GM21717 (cell line): ENCODE results near the gene WDR7.

Source experiments
- ATAC-seq: cut with Tn5 transposase; IDR thresholded peaks from one replicate; pipeline ENCODE4 v1.9.1; 2021; ENCODE audit warnings: mild to moderate bottlenecking, moderate library complexity; ENCODE audit not compliant: unreplicated experiment

The WDR7 gene

DNA sequence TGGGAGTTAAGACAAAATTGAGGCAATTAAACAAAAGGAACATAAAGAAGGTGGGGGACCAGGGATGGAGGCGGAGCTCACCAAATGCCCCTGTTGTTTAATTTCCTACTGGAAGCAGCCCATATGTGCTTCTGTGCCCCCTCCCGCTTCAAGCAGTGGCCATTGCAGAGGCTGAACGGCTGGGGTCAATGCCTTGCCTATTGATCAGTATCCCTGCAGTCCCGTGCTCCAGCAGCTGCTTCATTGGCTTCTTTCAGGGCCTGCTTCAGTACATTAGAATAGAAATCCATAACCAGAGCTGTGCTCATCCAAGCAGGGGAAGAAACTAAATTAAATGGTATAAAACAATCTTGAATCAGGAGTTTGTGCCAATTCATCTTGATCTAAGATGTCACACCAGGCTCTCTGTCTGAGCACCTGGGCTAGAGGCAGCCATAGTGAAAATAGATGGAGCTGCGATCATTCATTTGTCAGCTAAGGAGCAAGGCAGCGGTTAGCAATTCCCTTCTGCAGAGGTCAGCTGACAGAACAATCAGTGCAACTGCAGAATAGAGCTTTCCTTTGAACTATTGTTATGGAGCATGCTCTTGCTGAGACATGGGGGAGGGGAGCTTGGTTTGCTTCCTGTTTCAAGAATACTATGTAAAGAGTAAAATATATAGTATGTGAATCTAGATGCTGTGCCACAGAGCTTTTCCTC is 222.4 kb downstream of the WDR7 start:
- ATAC-seq, result no peak

DNA sequence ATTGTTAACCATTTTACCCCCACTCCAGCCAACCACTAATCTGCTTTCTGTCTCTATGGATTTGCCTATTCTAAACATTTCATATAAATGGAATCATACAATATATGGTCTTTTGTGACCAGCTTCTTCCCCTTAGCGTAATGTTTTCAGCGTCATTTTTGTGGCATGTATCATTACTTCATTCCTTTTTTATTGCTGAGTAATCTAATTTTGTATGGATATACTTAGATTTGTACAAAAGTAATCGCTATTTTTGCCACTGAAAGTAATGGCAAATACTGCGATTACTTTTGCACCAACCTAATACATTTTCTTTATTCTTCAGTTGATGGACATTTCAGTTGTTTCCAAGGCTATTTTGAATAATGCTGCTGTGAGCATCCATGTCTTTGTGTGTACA is 227.6 kb downstream of the WDR7 start:
- ATAC-seq, result no peak

DNA sequence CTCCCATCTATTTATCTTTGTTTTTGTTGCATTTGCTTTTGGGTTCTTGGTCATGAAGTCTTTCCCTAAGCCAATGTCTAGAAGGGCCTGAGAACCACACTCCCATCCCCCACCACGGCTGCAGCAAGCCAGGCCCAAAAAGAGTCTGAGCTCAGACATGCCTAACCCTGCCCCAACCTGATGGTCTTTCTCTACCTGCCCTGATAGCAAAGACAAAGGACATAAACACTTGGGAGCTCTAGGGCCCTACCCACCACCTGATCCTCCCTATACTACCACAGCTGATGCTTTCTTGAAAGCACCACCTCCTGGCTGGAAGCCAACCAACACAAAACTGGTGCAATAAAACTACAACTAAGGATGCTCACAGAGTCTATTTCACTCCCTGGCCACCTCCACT is 233.4 kb downstream of the WDR7 start:
- no peak for ATAC-seq

DNA sequence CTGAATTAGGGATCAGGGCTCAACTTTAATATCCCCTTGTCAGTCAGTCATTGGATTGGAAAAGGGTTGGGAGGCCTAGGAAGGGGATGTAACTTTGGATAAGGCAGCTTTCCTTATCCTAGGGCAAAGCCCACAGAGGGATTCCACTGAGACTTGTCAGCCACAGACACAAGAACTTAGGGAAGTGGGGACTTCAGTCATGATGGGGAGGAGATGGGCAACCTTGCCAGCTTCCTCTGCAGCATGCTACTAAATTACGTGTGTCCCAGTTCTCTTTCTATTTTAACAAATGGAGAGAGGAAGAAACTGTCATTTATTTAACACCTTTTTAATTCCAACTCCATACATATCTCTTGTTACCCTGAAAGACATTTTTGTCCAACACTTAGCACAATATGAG is 237.8 kb downstream of the WDR7 start:
- ATAC-seq, result no peak

DNA sequence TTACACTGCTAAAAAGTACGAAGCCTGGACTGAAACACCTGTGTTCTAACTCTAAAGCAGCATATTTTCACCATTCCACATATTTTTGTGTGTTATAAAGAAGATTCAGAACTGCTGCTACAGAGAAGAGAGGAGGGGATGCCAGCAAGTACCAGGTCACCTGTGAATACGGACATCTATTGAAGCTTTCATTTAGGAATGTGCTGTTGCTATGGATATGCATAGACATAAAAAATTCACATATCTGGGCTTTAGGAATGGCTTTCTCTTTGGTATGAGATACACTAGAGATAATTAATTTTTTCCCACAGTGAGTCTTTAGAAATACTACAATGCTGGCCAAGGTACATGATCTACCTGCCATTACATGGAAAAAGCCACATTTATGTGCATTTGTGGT is 238.5 kb downstream of the WDR7 start:
- no peak for ATAC-seq

DNA sequence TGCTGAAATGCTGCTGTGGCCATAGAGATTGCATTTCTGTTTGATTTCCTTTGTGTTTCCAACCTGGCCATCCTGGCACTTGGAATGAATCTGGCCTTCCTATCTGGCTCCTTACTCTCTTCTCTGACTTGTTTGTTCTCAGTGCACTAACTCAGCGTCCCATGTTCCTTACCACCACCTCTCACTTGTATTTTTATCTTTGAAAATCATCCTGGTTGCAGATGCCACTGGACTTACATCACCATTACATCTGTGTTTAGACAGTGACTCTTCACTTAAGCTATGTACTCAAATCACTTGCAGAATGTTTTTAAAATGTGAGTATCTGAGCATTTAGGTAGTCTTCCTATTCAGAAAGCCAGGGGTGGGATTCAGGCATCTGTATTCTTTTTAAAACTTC is 239.5 kb downstream of the WDR7 start:
- no peak for ATAC-seq

DNA sequence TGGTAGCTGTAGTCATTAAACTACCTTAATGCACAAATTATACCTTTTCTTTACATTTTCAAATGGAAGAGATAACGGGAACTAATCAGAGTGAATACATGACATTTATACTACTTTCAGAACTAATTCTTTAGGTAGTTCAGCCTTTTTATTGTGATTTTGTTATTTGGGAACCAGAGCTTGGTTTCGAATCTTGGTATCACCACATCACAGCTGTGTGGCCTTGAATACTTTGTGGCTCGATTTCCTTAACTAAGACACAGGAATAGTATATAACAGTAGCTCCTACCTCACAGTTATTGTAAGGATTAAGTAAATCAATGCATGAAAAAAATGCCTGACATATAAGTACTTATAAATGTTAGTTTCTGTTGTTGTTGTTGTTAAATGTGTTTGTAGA is 240.0 kb downstream of the WDR7 start:
- ATAC-seq, result no peak

DNA sequence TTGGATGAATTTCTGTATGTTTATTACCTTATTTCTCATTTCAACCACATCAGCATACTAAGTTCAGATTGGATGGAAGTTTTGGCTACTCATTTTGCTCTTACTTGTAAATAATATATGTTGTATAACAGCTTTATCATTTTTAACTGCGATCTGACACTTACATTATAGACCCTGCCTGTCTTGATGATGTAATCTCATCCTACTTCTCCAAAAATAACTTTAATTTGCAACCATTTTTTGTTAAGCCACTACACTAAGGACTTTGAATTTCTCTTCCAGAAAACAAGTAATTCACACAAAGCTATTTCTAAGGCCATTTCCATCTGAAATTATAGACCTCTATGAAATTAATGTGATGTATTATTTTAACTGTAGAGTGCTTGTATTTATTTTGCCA is 240.7 kb downstream of the WDR7 start:
- no peak for ATAC-seq

DNA sequence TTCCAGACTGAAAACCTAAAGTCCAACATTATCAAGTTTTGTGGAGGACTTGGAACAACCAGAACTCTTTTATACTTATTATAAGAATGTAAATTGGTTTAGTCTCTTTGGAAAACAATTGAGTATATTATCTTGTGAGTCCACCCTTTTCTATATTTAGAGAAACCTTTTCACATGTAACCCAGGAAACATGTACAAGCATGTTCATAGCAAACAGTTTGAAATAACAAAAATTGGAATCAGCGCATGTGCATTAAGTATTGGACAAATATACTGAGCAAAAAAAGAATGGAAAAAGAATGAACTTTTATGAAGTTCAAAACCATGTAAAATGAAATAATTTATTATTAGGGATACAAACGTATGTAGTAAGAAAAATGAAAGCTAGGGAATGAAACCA is 246.0 kb downstream of the WDR7 start:
- no peak for ATAC-seq

DNA sequence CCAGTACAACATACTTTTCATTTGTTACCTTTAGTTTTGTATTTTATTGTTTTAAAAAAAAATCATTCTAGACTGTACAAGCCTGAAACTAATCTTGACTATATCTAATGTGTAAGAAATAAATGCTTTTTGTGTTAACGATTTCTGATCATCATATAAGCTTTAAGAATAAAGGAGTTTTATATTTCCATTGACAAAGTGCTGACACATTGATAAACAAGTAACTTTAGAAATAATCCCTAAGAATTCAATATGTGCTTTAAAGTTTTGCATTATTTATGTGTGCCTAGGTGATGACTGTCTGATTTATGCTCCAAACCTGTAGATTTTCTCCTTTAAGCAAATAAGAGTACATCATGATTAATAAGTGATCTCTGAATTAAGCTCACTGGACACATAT is 248.5 kb downstream of the WDR7 start:
- ATAC-seq, result no peak

DNA sequence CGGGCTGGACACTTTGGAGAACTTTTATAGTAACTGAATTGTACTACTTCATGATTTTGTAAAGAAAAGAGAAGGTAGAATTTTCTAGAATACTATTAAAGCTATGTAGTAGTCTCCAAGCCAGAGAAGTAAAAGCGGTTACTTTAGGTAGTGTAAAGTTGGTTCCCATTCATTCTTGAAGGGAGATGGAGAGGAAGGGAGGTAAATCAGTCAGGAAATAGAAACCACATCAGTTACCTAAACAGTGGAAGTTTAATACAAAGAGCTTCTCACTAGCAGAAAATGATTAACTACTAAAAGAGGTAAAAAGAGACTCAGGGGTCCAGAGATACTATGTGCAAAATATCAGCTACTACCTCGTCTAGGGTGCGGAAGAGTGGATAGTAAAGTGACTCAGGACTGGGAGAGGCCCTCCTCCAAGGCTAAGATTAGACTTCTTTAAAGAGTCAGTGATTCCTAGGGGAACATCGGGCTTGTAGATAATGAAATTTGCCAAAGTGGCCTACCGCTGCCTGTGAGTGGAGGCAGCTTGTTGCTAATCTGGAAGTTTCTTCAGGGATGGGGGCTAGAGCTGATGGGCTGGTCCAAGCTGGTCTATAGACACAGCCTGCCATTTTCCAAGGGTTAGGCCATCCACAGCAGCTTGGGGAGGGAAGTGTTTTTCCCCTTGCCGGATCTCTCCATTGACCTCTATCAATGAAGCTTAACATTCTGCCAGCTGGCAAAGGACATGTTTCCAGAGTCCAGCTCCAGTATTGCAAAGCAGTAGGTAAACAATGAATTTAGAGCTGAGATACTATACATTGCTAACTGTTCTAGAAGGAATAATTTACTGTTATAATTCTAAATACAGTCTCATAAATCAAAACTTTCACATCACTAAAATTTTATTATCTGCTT is 249.3 kb downstream of the WDR7 start:
- ATAC-seq, result no peak

DNA sequence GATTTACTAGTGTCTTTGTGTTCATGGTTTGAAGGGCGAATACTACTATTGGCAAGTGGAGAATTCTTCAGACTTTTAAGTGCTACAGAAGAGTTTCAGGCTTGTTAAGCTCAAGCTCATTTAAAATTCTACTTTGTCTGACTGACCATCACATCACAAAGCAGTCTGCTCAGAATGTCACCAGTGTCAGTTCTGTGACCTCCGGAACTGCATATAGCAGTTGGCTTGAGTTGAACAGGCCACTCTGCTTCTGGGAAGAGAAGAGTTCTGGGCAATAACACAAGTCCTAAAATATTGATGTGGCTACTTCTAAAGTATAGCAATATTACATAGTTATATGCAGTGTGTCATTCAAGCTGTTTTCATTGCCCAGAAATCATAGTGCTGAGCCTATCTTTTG is 250.8 kb downstream of the WDR7 start:
- ATAC-seq, result no peak

DNA sequence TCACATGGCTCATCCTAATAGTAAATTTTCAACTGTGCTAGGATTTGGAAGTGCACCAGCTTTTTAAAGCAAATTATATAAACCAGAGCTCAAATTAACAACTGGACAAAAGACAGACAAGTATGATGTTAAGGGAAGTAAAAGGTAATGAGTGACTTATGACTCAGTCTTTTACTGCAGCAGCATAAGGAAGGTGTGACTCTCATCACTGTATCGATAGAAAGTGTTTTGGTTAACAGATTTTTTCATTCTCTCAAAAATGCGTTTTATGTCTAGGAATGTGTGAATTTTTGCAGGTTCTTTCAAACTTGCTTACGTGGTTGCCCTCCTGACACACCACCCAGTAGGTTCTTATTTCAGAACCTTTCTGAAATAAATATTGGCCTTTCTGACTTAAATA is 251.5 kb downstream of the WDR7 start:
- no peak for ATAC-seq

DNA sequence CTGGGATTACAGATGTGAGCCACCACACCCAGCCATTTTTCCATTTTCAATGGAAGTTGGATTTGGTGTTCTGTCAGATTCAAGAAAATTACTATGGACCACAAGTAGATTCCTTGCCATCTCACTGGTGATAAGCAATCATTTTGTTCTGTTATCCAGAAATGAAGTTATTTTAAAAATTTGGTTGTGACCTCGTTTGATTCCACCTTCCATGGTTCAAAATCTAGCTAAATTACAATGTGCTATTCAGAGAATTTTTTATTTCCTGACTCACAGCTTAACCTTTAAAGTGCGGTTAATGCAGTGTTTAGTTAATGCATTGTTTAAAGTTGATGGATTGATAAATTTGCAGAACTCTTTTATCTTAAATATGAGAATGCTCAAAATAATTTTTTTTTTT is 252.5 kb downstream of the WDR7 start:
- no peak for ATAC-seq

DNA sequence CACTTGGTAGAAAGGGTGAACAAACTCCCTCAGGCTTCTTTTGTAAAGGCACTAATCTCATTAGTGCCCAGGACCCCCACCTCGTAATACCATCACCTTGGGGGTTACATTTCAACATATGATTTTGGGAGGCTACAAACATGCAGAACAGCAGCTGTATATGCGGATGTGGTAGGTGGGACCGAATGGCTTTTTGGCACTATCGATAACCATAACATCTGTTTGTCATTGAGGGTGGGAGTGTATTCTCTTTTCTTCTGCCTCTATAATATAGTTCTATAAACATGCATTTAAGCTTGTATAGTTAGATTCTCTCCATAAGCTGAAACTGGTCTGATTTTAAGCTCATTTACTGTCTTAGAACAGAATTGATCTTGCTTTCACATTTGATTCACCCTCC is 256.6 kb downstream of the WDR7 start:
- no peak for ATAC-seq

DNA sequence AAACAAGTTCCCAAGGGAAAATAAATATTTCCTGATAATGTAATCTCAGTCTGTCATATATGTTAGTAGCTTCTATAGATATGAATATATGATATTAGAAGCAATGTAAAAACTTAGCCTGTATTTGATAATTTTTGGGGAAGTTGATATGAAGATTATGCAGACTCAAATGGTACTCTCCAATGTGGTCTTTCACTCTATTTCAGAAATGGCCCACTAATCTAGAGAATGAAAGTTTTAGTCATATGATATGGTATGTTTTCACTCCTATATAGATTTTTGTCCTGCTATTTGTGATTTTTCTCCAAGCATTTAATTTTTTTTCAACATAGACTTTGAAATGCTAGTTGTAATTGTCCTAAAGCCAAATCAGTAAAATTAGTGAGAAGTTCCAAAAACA is 259.1 kb downstream of the WDR7 start:
- no peak for ATAC-seq

DNA sequence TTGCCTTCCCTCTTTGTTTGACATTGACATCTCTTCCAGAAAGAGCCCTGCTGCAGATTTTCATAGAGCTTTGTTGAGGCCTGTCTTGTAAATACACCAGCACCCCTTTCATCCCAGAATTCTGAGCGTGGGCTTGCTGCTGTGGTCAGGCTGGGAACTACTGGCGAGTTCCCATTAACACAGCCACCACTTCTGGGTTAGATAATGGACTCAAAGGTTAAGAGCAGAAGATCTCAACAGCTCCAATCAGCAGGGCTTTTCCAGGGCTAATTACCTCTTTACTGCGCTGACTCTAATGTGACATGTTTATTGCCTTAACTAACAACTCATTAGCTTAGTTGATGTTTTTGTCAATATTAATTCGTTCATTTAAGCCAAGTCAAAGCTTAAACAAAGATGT is 259.8 kb downstream of the WDR7 start:
- ATAC-seq, result no peak

DNA sequence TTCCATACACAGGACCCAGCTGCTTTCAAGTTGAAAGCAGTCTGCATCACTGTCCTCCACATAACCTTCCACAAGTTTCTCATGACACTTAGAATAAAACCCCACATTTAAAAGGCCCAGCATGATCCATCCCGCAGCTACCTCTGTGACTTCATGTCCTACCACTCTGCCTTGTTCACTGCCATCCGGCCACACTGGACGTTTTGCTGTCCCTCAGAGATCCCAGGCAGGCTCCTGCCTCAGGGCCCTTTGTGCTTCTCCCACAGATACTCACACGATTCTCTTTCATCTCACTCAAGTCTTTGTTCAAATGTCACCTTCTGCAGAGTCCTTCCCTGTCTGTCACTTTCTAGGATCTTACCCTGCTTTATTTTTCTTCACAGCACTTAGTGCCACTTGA is 262.8 kb downstream of the WDR7 start:
- no peak for ATAC-seq

DNA sequence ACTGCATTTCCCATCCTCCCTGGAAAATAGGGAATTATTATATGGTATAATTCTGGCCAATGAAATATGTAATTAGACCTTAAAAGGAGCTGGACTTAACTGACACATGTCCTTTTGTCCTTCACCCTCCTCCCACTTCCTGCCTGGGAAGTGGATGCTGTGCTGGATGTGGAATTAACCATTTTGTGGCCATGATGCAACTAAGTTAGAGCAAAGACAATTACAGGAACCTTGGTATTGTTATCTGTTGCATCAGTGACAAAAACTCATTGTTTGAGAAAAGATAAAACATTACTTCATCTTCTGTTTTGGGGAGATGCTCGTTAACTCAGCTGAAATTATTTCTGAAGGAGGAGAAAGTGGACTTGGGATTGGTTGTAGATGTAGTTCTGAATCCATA is 268.0 kb downstream of the WDR7 start:
- no peak for ATAC-seq

DNA sequence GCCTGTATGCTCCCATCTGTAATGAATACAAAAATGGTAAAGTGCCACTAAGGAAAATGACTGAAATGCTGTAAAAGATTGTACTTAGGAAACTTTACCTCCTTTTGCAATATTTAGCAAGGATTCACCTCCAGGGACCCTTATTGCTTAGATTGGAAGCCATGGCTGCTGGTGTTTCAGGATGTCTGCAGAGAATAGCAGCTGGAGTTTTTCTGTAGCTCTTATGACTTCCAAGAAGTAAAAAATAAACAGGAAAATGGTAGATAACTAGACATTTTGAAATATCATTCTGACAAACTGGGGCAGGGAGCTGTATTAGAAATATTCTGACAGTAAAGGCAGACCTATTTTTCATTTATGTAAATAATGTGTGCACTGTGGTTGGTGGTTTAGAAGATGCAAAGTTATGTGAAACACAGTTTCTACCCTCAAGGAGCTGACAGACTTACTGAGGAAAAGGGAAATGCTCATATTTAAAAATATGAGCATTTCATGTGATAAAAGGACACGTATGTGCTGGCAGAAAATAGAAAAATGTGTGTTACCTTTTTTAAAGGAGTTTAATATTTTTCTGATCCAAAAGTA is 270.8 kb downstream of the WDR7 start:
- peak; percentile 91 for ATAC-seq

DNA sequence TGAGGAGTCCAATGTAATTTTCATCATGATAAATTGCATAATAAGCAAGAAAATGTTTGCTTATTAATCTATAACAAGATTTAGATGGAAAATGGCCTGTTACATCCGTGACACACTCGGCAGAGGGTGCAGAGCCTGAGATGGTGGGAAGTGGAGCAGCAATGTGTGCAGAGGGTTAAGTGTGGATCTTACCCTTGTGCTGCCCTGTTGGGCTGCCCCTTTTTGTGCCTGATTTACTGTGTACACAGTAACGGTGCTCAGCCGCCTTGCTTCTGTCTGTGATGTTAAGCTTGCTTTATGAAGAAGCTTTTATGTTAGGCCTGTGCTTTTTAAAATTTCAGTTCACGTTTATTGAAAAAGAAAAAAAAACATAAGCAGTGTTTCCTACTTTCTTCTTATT is 275.6 kb downstream of the WDR7 start:
- no peak for ATAC-seq

DNA sequence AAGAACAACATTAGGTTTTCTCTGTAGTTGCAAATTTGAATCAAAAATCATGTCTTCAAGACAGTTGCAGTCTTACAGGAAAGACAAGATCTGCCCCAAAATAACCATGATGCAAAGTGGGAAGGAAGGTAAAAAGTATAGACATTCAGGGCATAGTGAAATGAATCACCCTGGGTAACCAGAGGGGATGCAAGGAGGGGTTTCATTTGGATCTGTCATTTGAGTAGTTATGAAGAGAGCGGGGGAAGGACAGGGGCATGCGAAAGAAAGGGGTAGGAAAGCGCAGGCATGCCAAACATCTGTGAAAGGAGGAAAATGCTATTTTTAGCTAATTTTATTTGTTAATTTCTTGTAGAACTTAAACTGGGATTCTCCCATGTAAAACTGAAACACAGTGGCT is 276.6 kb downstream of the WDR7 start:
- no peak for ATAC-seq
